Superior temporal gyrus (tissue), 1 donor: ENCODE measurements around the gene ZNF488.

Source experiments
- DNase-seq: peaks from one replicate; pipeline ENCODE4 v3.0.0-alpha.2; 2016; ENCODE audit errors: extremely low spot score

Gene ZNF488

DNA sequence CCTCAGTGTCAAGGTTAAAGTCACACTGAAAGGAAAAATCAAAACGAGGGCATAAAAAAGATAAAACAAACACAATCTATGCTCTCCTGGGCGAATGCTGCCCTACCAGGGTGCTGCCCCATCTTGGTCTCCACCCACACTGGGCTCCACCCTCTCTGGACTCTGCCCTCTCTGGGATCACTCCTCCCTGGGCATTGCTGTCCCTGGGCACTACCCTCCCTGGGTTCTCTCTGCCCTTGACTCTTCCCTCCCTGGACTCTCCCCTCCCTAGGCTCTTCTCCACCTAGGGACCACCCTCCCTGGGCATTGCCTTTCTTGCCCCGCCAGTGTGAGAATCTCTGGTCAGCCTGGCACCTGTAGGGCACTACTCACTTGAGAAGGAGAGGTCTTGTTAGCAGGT is 53.3 kb downstream of the ZNF488 start:
- no peak for DNase-seq

DNA sequence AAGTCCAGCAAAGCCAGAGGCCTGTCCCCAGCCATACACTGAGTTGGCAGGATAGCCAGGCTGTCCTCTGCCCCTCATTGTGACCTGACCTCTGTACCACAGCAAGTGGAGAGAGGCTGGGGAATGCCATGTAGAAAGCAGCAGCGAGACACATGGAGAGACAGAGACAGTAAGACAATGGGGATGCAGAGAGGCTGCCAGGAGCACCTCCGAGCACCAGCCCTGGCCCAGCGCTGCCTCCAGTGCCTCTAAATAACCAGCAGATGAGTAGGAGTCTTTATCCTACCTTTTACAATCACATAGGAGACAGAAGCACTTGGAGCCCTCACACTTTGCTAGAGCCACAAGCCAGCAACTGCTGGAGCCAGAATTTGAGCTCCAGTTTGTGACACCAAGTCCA is 53.7 kb downstream of the ZNF488 start:
- DNase-seq, result no peak

DNA sequence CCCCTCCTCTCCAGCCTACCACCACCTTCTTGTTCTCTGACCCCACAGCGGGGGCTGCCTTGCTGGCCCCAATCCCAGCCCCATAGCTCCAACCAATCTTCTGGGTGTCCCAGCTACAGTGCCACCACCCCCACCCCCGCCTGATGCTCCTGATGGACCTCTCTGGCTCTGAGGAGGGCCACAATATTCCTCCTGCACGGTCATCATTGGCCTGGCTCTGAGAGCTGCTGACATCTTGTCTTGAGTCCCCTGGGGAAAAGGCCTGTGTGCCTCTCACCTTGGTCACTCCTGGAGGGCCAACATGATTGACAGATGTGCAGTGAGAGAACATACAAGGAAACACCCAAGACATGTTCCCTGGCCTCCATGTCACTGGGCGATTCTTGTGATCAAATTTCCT is 54.2 kb downstream of the ZNF488 start:
- no peak for DNase-seq

DNA sequence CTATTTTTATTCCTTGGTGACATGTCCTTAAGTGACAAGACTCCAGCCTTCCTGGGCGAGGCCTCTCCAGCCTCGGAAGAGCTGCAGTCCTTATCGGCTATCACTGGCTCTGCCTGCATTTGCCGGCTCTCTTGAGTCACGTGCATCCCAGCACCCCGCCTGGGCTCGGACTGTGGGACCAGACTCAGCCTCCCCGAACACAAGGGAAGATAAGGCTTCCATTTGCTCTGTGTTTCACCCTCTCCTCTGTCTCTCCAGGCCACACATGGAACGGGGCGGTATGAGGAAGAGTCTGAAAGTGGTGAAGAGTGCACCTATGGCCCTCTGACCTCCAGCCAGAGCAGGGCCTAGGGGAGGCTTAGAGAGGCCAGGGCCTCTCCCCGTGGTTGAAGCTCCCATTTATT is 57.2 kb downstream of the ZNF488 start:
- DNase-seq, result no peak

DNA sequence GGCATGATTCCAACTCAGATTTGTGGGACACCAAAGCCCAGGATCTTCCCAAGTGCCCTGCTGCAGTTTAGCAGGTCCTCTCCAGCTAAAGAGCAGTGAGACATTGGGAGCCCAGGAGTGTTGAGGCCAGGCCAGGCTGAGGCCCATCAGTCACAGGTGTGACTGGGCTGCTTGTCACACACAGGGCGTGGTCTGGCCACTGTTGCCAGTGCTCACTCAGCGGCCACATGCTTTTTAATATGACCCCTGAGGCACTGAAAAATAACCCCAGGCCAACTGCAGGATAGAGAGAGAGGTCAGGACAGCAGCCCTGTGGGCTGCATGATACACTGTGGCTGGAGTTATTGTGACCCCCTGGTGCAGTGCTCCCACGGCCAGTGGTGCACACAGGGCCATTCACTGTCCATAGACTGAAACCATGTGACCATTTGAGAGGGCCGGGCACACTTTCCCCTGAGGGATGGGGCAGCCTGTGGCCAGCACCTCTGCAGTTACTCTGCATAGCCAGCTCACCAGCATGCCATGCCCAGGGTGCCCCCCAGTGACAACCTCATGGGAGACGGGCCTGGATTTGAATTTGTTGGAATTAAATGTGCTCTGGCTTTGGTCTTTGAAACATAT is 57.7 kb downstream of the ZNF488 start:
- DNase-seq, result no peak

DNA sequence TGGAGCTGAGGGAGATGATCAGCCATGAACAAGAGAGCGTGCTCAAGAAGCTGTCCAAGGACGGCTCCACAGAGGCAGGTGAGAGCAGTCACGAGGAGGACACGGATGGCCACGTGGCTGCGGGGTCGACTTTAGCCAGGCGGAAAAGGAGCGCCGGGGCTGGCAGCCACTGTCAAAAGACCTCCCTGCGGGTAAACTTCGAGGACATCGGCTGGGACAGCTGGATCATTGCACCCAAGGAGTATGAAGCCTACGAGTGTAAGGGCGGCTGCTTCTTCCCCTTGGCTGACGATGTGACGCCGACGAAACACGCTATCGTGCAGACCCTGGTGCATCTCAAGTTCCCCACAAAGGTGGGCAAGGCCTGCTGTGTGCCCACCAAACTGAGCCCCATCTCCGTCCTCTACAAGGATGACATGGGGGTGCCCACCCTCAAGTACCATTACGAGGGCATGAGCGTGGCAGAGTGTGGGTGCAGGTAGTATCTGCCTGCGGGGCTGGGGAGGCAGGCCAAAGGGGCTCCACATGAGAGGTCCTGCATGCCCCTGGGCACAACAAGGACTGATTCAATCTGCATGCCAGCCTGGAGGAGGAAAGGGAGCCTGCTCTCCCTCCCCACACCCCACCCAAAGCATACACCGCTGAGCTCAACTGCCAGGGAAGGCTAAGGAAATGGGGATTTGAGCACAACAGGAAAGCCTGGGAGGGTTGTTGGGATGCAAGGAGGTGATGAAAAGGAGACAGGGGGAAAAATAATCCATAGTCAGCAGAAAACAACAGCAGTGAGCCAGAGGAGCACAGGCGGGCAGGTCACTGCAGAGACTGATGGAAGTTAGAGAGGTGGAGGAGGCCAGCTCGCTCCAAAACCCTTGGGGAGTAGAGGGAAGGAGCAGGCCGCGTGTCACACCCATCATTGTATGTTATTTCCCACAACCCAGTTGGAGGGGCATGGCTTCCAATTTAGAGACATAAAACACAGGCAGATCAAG is 58.5 kb downstream of the ZNF488 start:
- no peak for DNase-seq

DNA sequence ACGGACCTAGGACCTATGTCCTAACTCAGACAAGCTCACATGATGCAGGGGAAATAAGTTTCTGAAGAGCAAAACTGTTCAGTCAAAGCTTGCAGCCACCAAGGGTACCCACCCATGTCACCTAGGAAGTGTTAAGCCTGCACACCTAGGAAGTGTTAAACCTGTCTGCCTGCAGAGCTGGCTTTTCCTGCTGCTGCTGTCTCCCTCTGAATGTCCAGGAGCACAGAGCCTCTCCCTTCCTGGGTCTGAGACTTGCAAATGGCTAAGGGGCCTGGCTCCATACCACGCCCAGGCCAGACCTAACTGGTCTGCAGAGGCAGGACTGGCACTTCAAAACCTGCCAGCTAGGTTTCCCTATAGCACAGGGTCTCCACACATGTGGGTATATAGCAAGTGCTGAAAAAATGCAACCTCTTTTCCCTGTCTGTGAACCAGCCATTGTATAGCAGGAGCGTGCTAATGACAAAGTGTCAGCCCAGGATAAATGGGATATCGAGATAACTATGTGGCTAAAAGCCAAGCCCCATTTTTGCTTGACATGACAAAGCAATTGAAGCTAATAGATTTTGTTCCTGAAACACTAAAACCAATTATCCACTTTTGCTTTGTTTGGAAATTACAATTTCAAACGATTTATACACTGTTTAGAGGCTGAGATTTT is 60.3 kb downstream of the ZNF488 start:
- DNase-seq, result no peak

DNA sequence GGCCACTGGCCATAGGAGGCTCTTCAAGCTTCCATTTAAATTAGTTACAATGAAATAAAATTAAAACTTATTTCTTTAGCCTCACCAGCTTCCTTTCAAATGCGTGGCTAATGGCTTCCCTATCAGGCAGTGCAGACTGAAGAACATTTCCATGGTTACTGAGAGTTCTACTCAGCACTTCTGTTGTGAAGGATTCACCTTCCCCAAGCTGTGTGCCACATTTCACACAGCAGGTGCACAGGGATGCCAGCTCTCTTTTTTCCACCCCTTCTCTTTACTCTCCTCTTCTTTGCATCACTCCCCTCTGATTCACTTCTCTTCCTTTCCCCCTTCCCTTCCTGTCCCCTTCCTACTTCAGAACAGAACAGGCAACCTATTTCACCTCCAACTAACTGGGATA is 61.0 kb downstream of the ZNF488 start:
- DNase-seq, result no peak

DNA sequence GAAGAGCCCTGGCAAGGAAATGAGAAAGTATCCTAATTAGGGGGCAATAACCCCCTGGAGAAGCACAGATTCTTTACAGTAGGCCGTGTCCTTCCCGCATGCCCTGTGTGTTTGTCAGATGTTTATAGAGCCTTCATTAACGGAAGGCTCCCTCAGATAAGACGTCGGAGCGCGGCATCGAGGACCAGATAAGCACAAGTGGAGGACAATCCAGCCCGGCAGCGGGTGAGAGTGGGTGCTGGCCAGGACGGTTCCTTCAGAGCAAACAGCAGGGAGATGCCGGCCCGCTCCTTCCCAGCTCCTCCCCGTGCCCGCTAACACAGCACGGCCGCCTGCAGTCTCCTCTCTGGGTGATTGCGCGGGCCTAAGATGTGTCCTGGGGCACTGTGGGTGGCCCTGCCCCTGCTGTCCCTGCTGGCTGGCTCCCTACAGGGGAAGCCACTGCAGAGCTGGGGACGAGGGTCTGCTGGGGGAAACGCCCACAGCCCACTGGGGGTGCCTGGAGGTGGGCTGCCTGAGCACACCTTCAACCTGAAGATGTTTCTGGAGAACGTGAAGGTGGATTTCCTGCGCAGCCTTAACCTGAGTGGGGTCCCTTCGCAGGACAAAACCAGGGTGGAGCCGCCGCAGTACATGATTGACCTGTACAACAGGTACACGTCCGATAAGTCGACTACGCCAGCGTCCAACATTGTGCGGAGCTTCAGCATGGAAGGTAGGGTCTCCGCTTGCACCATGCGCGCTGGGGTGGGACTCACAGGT is 61.6 kb downstream of the ZNF488 start, which contains the start of gene GDF2:
GDF2 (plus strand) TSS at position 155 of the 762 bp plus-strand sequence; CDS start at position 370, 215 bp downstream.
- no peak for DNase-seq

DNA sequence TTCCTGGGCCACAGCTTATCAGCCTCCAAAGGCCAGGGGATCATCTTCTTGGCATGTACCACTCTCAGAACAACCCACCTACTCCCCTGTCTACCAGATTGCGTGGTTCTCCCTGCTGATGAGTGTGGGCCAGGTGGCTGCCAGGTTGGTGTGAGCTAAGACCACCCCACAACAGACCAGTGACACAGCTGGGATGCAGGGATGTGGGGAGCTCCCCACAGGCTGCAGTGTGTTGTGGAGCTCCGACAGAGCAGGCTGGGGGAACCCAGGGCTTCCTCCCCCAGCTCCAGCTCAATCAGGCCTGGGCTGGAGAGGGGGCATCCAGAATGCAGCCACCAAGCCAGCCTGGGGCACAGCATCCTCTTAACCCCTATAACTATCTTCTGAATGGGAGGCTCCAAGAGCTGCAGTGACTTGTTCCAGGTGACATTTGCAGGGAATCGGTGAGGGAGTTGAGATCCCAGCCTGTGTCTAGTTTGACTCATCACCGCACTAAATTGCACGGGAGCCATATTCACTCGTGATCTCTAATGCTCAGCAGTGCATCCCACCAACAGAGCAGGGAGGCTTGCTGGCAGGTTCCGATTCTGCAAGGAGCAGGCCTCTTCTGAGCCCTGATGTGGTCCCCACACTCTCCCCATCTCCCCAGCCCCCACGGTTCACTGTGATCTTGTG is 62.4 kb downstream of the ZNF488 start:
- no peak for DNase-seq

DNA sequence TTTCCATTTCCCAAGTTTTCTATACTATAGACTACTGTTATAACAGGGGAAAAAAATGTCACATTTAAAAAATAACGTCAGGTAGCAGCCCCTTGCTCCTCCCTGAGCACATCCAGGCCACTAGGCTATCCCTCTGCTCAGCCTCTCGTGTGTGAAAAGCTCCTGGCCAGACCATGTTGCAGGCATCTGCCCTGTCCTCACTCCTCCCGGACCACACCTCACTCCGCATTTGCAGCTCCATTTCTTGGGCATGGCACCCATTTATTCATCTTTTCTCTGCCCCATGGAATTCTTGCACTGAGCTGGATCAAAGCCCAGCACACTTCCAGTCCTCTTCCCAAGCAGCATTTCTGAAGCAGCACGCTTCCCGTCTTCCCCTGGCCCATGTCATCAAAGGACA is 63.3 kb downstream of the ZNF488 start:
- no peak for DNase-seq

DNA sequence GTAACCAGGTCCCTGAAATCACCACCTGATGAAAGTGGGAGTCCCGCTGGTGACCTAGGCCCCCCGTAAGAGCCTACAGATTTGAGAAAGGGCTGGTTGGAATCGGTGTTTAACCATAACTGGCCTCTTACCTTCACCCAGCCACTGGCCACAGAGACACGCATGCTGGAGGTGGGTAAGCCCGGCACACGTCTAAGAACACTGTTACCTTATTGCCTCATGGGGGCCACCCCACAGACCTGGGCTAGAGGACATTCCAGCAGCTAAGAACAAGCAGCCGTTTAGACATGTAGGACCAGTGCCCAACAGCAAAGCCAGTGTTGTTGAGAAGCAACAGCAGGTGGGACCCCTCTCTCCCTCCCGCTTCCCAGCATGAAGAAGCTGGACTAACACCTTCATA is 64.3 kb downstream of the ZNF488 start:
- DNase-seq, result no peak

DNA sequence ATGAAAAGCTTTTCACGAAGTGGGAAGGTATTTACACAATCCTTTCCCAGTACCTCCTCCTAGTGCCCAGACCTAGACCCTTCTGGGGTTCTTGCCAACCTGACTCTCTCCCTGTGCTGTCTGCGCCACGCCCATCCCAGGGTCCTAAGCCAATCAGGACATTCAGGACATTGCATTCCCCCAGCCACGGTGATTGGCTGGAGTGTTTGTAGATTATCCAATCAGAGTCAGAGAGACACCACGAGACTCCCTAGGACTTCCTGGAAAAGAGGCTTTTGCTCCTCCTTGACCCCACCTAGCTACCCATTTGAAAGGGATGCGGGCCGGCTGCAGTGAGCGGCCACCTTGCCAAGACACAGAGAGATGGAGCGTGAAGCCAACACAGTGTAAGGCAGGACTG is 65.4 kb downstream of the ZNF488 start:
- DNase-seq, result no peak

DNA sequence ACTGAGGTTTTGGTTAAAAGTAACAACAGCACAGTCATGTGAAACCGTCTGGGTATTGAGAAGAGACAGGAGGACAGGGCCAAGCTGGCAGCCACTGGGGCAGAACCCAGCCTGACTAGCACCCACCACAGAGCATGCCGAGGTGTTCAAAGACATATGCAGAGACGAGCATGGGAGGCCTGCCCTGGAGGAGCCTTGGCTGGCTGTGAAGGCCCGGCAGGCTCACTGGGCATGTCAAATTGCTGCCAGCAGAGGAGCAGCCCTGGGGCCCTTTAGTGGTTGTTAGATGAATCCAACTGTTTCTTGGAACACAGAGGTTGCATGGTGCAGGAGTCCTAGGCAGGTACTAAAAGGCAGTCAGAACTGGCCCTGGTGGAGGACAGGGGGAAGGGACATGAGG is 66.8 kb downstream of the ZNF488 start:
- no peak for DNase-seq

DNA sequence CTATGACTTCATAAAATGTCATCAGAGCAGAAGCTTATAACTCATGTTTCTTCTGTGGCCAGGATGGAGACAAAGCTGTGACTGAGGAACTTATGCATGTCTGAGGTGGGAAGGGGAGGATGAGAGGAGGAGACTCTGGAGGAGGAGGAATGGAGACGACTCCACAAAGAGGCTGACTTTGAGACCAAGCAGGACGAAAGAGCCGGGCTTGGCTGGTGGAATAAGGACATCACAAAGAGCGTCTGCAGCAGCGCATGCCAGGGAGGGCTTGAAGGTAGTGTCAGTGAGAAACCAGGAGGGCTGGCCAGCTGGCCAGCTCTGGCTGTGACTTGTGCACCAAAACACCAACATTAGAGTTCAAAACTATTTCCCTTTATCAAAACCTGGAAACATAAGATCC is 68.0 kb downstream of the ZNF488 start:
- no peak for DNase-seq
